ENCODE data around the gene ARL2. TPM values are rescaled to one million over a fixed set of nuclear protein-coding genes. Genes with fewer than 3 reads are reported as not detected.

Gene ARL2
- total RNA-seq, 2 experiments from 2014 or later, result 62.4 to 65.3 TPM

GRCh38 chr11:65056999-65057398 lies 43.0 kb downstream of the ARL2 start:
- Mint-ChIP-seq H3K36me3 (ENCODE audit: low read depth) (no peaks in the 10 kb centered on the region), H3K4me1 (peaks cover 33% of the 10 kb centered on the region), H3K4me3 (no peak overlapping the region), H3K27ac (no peak overlapping the region), H3K9me3 (no peaks in the 10 kb centered on the region), H3K27me3 (peaks cover 3% of the 10 kb centered on the region)
- CTCF ChIA-PET, result interaction anchor here (0.7 to 1.3 kb wide), 4 partner anchors 26 to 55 kb away, joined by 3 to 4 read pairs (median 4); partner anchors contain the start of genes CDCA5 and TM7SF2
- no peak for DNase-seq
- POLR2A ChIA-PET, result no interaction called here

- ChIA-PET POLR2A (no interaction called here), CTCF (interaction anchor here (1.3 kb wide), 2 partner anchors 29 to 54 kb away, joined by 3 to 4 read pairs; partner anchors contain the start of gene TM7SF2)
- peaks cover 33% of the 10 kb centered on the region for H3K4me1 Mint-ChIP-seq
- H3K27me3 Mint-ChIP-seq, result peaks cover 3% of the 10 kb centered on the region
- DNase-seq, result no peak
- H3K36me3 Mint-ChIP-seq (ENCODE audit: low read depth), result no peaks in the 10 kb centered on the region
- H3K27ac Mint-ChIP-seq, result no peak overlapping the region
- no peaks in the 10 kb centered on the region for H3K9me3 Mint-ChIP-seq
- no peak overlapping the region for H3K4me3 Mint-ChIP-seq
Measured at GRCh38 chr11:65057526-65057925, 43.6 kb downstream of the ARL2 start.

DNA sequence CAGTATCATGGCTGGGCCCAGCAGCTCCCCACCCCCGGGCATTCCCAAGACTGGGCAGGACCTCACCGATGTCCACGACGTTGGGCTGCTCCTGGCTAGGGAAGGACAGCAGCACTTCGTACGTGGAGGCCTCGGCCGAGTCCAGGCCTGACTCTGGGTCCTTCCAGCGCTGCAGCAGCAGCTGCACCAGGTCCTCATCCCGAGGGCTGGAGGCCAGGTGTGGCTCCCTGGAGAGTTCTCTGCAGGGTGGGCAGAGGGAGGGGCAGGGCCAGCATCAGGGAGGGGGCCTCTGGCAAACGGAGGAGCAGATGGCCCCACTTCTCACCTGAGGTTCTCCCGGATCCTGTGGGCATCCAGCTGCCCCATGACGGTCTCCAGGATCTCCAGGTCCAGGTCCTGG lies 44.1 kb downstream of the ARL2 start:
- Mint-ChIP-seq H3K27ac (no peak overlapping the region), H3K9me3 (no peaks in the 10 kb centered on the region), H3K36me3 (ENCODE audit: low read depth) (no peaks in the 10 kb centered on the region), H3K4me1 (peaks cover 33% of the 10 kb centered on the region), H3K4me3 (no peak overlapping the region), H3K27me3 (peaks cover 3% of the 10 kb centered on the region)
- POLR2A ChIA-PET, result no interaction called here
- CTCF ChIA-PET, result interaction anchor here (1.3 kb wide), 1 partner anchor 54 kb away, joined by 3 read pairs; the partner anchor contains the start of gene TM7SF2
- no peak for DNase-seq

GRCh38 chr11:65058419-65059054 lies 44.6 kb downstream of the ARL2 start, which contains the start of gene NAALADL1:
TSS of gene NAALADL1 (minus strand) at chr11:65058553. CDS start at chr11:65058521, 32 bp downstream.
- POLR2A ChIA-PET, result no interaction called here
- Mint-ChIP-seq H3K36me3 (ENCODE audit: low read depth) (no peaks in the 10 kb centered on the region), H3K9me3 (no peaks in the 10 kb centered on the region), H3K4me3 (no peak within 1 kb of the TSS), H3K27ac (peak within 1 kb of the TSS; percentile 14), H3K27me3 (peaks cover 3% of the 10 kb centered on the region), H3K4me1 (peaks cover 28% of the 10 kb centered on the region)
- CTCF ChIA-PET, result interaction anchor here (0.6 to 1.2 kb wide), 2 partner anchors 9 to 991 kb away, joined by 3 read pairs; no protein-coding TSS in a partner anchor
- no peak for DNase-seq

GRCh38 chr11:65059523-65059922 lies 45.6 kb downstream of the ARL2 start:
- H3K27ac Mint-ChIP-seq, result no peak overlapping the region
- CTCF ChIA-PET, result interaction anchor here (1.2 kb wide), 2 partner anchors 10 to 19 kb away, joined by 3 read pairs; no protein-coding TSS in a partner anchor
- peaks cover 18% of the 10 kb centered on the region for H3K4me1 Mint-ChIP-seq

DNA sequence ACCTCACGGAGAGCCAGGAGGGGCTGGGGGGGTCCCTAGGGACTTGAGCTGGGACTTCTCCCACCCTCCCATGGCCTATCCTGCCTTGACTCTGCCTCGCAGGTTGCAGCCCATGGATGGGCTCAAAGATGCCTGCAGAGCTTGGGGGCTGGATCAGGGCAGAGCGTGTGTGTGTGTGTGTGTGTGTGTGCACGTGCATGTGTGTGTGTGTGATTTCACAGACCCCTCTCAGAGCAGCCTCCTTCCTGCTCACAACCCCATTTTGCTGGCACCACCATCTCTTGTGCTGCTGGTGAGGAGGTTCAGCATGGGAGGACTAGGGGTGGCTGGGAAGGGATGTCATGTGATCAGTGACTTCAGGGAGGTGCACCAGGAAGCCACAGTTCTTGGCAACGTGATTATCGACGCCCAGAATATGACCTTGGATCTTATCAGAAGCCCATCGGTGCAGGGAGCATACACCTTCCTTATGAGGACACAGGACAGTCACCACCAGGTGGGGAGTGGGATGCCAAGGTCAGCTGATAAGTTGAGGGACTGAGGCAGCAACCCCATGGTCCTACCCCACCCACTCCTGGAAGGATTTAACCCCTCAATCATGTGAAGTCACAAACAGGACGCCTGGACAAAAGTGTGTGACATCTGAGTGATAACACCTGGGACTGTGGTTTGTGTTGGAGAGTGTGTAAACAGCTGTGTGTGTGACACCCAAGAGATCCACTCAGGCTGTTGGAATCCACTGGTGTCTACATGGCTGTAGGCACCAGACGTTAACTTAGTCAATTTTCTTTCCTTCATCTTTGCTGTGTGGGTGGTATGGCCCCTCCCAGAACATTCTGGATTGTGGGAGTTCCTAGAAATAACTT lies 46.2 kb downstream of the ARL2 start:
- POLR2A ChIA-PET, result no interaction called here
- CTCF ChIA-PET, result interaction anchor here (0.5 to 1.2 kb wide), 2 partner anchors 18 to 76 kb away, joined by 3 to 5 read pairs; no protein-coding TSS in a partner anchor

More at GRCh38 chr11:65059523-65059922, 45.6 kb downstream of the ARL2 start:
- peaks cover 3% of the 10 kb centered on the region for H3K27me3 Mint-ChIP-seq
- H3K9me3 Mint-ChIP-seq, result no peaks in the 10 kb centered on the region
- H3K4me3 Mint-ChIP-seq, result no peak overlapping the region
- no peaks in the 10 kb centered on the region for H3K36me3 Mint-ChIP-seq (ENCODE audit: low read depth)
- POLR2A ChIA-PET, result no interaction called here
- DNase-seq, result no peak

DNA sequence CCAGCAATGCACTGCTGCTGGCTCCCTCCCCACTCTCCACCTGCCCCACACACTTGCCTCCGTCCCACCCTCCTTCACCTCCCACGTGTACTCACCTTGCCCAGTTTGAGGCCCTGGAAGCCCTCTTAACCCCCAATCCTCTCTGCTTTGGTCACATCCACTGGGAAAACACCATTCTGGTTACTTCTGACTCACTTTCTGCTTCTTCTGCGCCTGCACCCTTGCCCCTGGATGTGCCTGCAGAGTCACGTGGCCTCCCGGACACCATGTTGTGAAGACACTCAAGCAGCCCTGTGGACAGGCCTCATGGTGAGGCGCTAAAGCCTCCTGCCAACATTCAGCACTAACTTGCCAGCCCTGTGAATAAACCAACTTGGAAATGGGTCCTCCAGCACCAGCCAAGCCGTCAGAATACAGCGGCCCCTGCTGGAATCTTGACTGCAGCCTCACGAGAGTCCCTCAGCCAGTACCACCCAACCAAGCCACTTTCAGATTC lies 47.0 kb downstream of the ARL2 start:
- Mint-ChIP-seq H3K4me1 (peaks cover 13% of the 10 kb centered on the region), H3K27ac (no peak overlapping the region), H3K36me3 (ENCODE audit: low read depth) (no peaks in the 10 kb centered on the region), H3K27me3 (peaks cover 3% of the 10 kb centered on the region), H3K4me3 (no peak overlapping the region), H3K9me3 (no peaks in the 10 kb centered on the region)
- DNase-seq, result peak; percentile 32
- ChIA-PET CTCF (interaction anchor here (0.5 to 0.7 kb wide), 2 partner anchors 12 to 77 kb away, joined by 3 to 5 read pairs; no protein-coding TSS in a partner anchor), POLR2A (no interaction called here)

More for the DNA sequence above, 46.2 kb downstream of the ARL2 start:
- DNase-seq, result no peak
- Mint-ChIP-seq H3K4me1 (peaks cover 15% of the 10 kb centered on the region), H3K4me3 (no peak overlapping the region), H3K9me3 (no peaks in the 10 kb centered on the region), H3K27me3 (peaks cover 3% of the 10 kb centered on the region), H3K36me3 (ENCODE audit: low read depth) (no peaks in the 10 kb centered on the region), H3K27ac (peak overlapping the region; percentile 54)

DNA sequence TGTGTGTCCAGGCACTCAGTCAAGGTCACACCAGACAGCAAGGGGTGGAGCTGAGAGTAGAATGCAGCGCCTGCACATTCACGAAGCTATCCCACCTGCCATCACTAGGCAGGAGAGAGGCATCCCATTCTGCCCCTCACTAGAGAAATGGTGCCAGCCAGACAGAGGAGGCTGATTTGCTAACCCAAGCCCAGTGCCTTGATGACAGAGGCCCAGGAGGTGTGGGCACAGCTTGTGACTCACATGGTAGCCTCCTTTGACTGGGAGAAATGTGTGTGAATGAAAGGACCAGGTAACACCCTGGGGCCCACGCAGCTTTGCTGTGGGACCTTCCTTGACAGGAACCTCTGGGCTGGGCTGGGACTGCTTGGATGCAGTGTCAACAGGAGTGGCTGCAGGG lies 49.6 kb downstream of the ARL2 start:
- DNase-seq, result no peak
- no peak overlapping the region for H3K4me3 Mint-ChIP-seq
- POLR2A ChIA-PET, result no interaction called here
- no peaks in the 10 kb centered on the region for H3K36me3 Mint-ChIP-seq (ENCODE audit: low read depth)
- H3K27me3 Mint-ChIP-seq, result no peaks in the 10 kb centered on the region
- H3K4me1 Mint-ChIP-seq, result peaks cover 13% of the 10 kb centered on the region
- CTCF ChIA-PET, result interaction anchor here (1.4 to 2.3 kb wide), 4 partner anchors 9 to 49 kb away, joined by 4 to 12 read pairs (median 4); partner anchors contain the start of gene ARL2
- H3K27ac Mint-ChIP-seq, result no peak overlapping the region
- no peaks in the 10 kb centered on the region for H3K9me3 Mint-ChIP-seq

GRCh38 chr11:65064847-65065240 lies 50.9 kb downstream of the ARL2 start:
- Mint-ChIP-seq H3K4me1 (peaks cover 14% of the 10 kb centered on the region), H3K9me3 (no peaks in the 10 kb centered on the region), H3K36me3 (ENCODE audit: low read depth) (no peaks in the 10 kb centered on the region), H3K27me3 (no peaks in the 10 kb centered on the region), H3K4me3 (no peak overlapping the region), H3K27ac (no peak overlapping the region)
- ChIA-PET POLR2A (no interaction called here), CTCF (interaction anchor here (1.7 kb wide), 1 partner anchor 8 kb away, joined by 4 read pairs; no protein-coding TSS in a partner anchor)
- DNase-seq, result no peak

DNA sequence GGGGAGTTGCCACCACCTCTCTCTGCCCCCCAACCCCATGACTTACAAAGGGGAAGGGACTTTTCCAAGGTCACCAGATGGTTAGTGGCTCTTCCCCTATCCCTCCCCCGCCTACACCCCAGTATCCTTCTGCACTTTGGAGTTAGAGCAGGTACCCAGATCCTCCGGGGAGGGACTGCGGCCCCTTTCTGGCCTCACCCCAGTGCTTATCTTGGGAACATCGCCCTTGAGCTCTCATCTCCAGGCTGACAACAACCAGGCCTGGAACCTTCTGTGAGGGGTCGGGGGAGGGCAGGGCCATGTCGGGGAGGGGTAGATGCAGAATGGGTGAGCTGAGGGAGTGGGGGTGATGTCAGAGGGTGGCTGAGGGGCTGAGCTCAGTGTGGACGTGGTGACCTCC lies 51.9 kb downstream of the ARL2 start:
- Mint-ChIP-seq H3K27me3 (no peaks in the 10 kb centered on the region), H3K4me3 (no peak overlapping the region), H3K9me3 (no peaks in the 10 kb centered on the region), H3K4me1 (peaks cover 5% of the 10 kb centered on the region), H3K27ac (no peak overlapping the region), H3K36me3 (ENCODE audit: low read depth) (no peaks in the 10 kb centered on the region)
- DNase-seq, result no peak
- POLR2A ChIA-PET, result no interaction called here
- CTCF ChIA-PET, result interaction anchor here (0.9 kb wide), 1 partner anchor 17 kb away, joined by 3 read pairs; no protein-coding TSS in a partner anchor

DNA sequence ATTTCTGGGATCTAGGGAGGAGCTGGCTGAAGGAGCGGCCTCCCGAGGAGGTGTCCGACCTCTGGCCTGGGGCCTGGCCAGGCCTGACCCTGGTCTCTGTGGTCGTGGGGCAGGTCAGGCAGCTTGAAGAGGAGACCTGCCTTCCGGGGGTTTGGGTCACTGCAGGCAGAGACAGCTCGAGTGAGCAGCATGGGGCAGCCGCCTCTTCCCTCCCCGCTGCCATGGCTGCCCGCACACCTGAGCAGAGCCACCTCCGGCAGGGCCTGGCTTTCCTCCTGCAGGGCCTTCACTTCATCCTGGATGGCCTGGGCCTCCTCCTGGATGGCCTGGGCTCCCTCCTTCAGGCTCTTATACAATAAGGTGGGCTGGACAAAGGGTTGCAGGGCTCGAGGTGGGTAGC lies 52.4 kb downstream of the ARL2 start:
- ChIA-PET CTCF (interaction anchor here (0.9 kb wide), 1 partner anchor 16 kb away, joined by 3 read pairs; no protein-coding TSS in a partner anchor), POLR2A (no interaction called here)
- Mint-ChIP-seq H3K9me3 (no peaks in the 10 kb centered on the region), H3K4me1 (peaks cover 1% of the 10 kb centered on the region), H3K4me3 (no peak overlapping the region), H3K27me3 (no peaks in the 10 kb centered on the region), H3K27ac (no peak overlapping the region), H3K36me3 (ENCODE audit: low read depth) (no peaks in the 10 kb centered on the region)
- no peak for DNase-seq

GRCh38 chr11:65066805-65067291 lies 52.9 kb downstream of the ARL2 start:
- Mint-ChIP-seq H3K4me1 (peaks cover 1% of the 10 kb centered on the region), H3K4me3 (no peak overlapping the region), H3K36me3 (ENCODE audit: low read depth) (no peaks in the 10 kb centered on the region), H3K27ac (no peak overlapping the region), H3K9me3 (no peaks in the 10 kb centered on the region), H3K27me3 (no peaks in the 10 kb centered on the region)
- CTCF ChIA-PET, result no interaction called here
- no peak for DNase-seq
- POLR2A ChIA-PET, result no interaction called here

Data from activated CD4-positive, alpha-beta T cell treated with anti-CD3 and anti-CD28 coated beads, Interleukin-2, amount 10 ng/mL, durations not matched to agents 7 days and 5 days (primary cell).